Esophagus muscularis mucosa (tissue), 4 donors: ENCODE results near the gene COL7A1. TPM values are rescaled to one million over a fixed set of nuclear protein-coding genes. Genes with fewer than 3 reads are reported as not detected.

Experiments used
- DNase-seq: peaks from one replicate; pipeline ENCODE4 v3.0.0-alpha.2; 2017; ENCODE audit errors: extremely low spot score
- H3K27ac ChIP-seq, 4 donors: fragments of 200-600 bp; sonication (generic); replicated peaks in 1 of 4; 1 replicate in 3 of 4; 2 replicates in 1 of 4; pipeline ENCODE4 v1.5.1; 2016 to 2019; ENCODE audit warnings: mild to moderate bottlenecking in 1 of 4
- H3K27me3 ChIP-seq, 4 donors: fragments of 200-600 bp; sonication (generic); one replicate each; pipeline versions ENCODE4 v1.5.1 to v1.6.0; 2016 to 2019
- H3K36me3 ChIP-seq, 4 donors: fragments of 200-600 bp; sonication (generic); one replicate each; pipeline ENCODE4 v1.5.1; 2016 to 2019
- H3K4me1 ChIP-seq, 4 donors: fragments of 200-600 bp; sonication (generic); one replicate each; pipeline ENCODE4 v1.5.1; 2016 to 2019
- H3K4me3 ChIP-seq, 4 donors: fragments of 200-600 bp; sonication (generic); 1 replicate in 2 of 4; 2 replicates in 2 of 4; pipeline ENCODE4 v1.5.1; 2016 to 2019; ENCODE audit warnings: mild to moderate bottlenecking in 4 of 4, moderate library complexity in 1 of 4
- H3K9me3 ChIP-seq, 4 donors: fragments of 200-600 bp; sonication (generic); 1 replicate in 3 of 4; 2 replicates in 1 of 4; pipeline ENCODE4 v1.5.1; 2016 to 2019
- CTCF ChIP-seq, 3 experiments: fragments of 200-600 bp in 2 of 3; fragments of 450-650 bp in 1 of 3; sonication (generic) in 2 of 3; IDR thresholded peaks; one replicate each; pipeline ENCODE4 v1.5.1; 2017 to 2019; ENCODE audit warnings: antibody characterized with exemption in 3 of 3, mild to moderate bottlenecking in 2 of 3, moderate library complexity in 1 of 3
- EP300 ChIP-seq: sonication (generic); formaldehyde crosslinking; IDR thresholded peaks from one replicate; pipeline ENCODE4 v1.6.1; 2017; ENCODE audit warnings: antibody characterized with exemption
- POLR2A ChIP-seq: fragments of 450-650 bp; IDR thresholded peaks from one replicate; pipeline ENCODE4 v1.6.1; 2017; ENCODE audit warnings: antibody characterized with exemption, moderate library complexity, mild to moderate bottlenecking, low read depth
- POLR2AphosphoS5 ChIP-seq, 2 donors: sonication (generic); formaldehyde crosslinking; IDR thresholded peaks; one replicate each; pipeline ENCODE4 v1.6.1; 2017; ENCODE audit warnings: antibody characterized with exemption in 2 of 2
- WGBS: methylation state at CpG from one replicate; pipeline ENCODE4 v1.1.5; 2018; 5-methylcytosine and 5-hydroxymethylcytosine counted together
- intact Hi-C: fragments of 100-400 bp; cut with DNase I; formaldehyde crosslinking; loops from one replicate; pipeline ENCODE4 v1.15.1; 2023
- total RNA-seq, 4 donors: library from RNA; depleted of rRNA; stranded (reverse); fragments of >200 nt; gene quantifications; one replicate each; pipeline versions ENCODE4 v1.1.0 to v1.2.1, GENCODE V29; 2016

Gene COL7A1
- total RNA-seq, 4 donors from 2014 or later: 1.2 to 2.9 (median 2.1) TPM

GRCh38 chr3:48521635-48522034 lies 73.5 kb downstream of the COL7A1 start:
- WGBS: 96% methylated on average over 5 of the region's 6 CpGs
- Histone ChIP-seq H3K27ac (no peak overlapping the region), H3K4me3 (no peak overlapping the region), H3K27me3 (no peaks in the 10 kb centered on the region), H3K9me3 (no peaks in the 10 kb centered on the region), H3K36me3 (peaks cover 0 to 36% (median 8%) of the 10 kb centered on the region in 4 donors), H3K4me1 (no peaks in the 10 kb centered on the region)
- intact Hi-C loops: no loop called here
- no peak for DNase-seq
- TF ChIP-seq CTCF (IDR thresholded peaks at IDR 0.05) (no peak), POLR2AphosphoS5 (IDR thresholded peaks at IDR 0.05) (no peak), POLR2A (no peak), EP300 (no peak)

DNA sequence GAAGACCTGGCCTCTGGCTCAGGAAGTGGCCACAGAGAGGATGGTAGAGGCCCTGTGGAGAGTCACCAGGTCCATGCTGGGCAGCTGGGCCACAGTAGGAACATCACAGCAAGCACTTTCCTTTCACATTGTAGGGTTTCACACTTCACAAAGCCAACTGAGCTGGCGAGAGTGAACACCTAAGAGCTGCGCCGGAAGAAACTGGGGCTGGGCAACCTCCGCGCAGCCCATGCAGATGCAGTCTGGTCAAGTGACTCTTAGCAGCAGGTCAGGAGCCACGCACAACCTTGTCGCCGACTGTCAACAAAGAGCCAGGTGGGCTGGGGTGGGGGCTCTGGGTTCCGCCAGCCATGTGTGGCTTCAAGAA lies 75.9 kb downstream of the COL7A1 start:
- Histone ChIP-seq H3K4me1 (no peaks in the 10 kb centered on the region), H3K4me3 (no peak overlapping the region), H3K36me3 (peaks cover 0 to 28% (median 5%) of the 10 kb centered on the region in 4 donors), H3K27me3 (no peaks in the 10 kb centered on the region), H3K9me3 (no peaks in the 10 kb centered on the region), H3K27ac (no peak overlapping the region)
- intact Hi-C loops: no loop called here
- 100% methylated on average over 3 of the region's 9 CpGs for WGBS
- TF ChIP-seq POLR2A: no peak
- TF ChIP-seq CTCF (IDR thresholded peaks at IDR 0.05): no peak
- TF ChIP-seq EP300: no peak
- TF ChIP-seq POLR2AphosphoS5 (IDR thresholded peaks at IDR 0.05): no peak
- no peak for DNase-seq

DNA sequence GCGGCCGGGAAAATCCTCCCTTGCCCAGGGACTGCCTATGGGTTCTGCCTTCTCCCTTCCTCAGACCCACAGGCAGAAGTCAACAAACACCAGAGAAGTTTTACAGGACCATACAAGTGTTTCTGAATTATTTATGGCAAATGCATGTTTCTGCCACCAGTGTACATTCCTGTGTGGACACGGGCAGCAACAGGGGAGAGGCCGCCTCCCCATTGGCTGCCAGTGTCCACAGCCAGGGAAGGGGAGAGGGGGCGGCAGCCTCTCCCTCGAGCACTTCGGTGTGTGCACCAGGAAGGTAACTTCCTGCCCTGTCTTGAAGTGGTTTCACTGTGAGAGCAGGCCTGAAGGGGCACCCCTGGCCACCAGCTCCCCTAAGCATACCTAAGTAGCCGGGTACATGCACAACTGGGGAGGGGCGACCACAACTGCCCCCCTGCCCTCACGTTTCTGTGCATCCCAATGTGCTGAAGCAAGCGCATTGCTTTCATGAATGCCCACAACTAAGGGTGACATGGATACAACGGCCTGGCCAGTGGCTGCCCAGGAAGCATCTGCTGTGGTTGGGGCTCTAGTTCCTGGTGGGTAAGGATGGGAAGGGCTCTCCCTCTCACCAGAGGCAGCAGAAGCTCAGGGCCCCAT lies 76.4 kb downstream of the COL7A1 start:
- Histone ChIP-seq H3K27ac (no peak overlapping the region), H3K4me1 (no peaks in the 10 kb centered on the region), H3K9me3 (no peaks in the 10 kb centered on the region), H3K4me3 (no peak overlapping the region), H3K36me3 (peaks cover 0 to 25% (median 5%) of the 10 kb centered on the region in 4 donors), H3K27me3 (no peaks in the 10 kb centered on the region)
- no peak for DNase-seq
- no peak for TF ChIP-seq EP300
- no peak for TF ChIP-seq POLR2A
- TF ChIP-seq CTCF (IDR thresholded peaks at IDR 0.05): no peak
- TF ChIP-seq POLR2AphosphoS5 (IDR thresholded peaks at IDR 0.05): no peak
- WGBS: 62% methylated on average over 10 of the region's 12 CpGs
- intact Hi-C loops: no loop called here

- DNase-seq: no peak
- intact Hi-C loops: no loop called here
- TF ChIP-seq EP300: no peak
- no peak for TF ChIP-seq CTCF (IDR thresholded peaks at IDR 0.05)
- no peak for TF ChIP-seq POLR2A
- no peak for TF ChIP-seq POLR2AphosphoS5 (IDR thresholded peaks at IDR 0.05)
- Histone ChIP-seq H3K27me3 (no peaks in the 10 kb centered on the region), H3K27ac (no peak overlapping the region), H3K4me3 (no peak overlapping the region), H3K36me3 (peaks cover 0 to 18% (median 5%) of the 10 kb centered on the region in 4 donors), H3K4me1 (no peaks in the 10 kb centered on the region), H3K9me3 (no peaks in the 10 kb centered on the region)
- WGBS: 88% methylated on average over 3 of the region's 6 CpGs
These were observed 77.1 kb downstream of the COL7A1 start for GRCh38 chr3:48518069-48518468.

DNA sequence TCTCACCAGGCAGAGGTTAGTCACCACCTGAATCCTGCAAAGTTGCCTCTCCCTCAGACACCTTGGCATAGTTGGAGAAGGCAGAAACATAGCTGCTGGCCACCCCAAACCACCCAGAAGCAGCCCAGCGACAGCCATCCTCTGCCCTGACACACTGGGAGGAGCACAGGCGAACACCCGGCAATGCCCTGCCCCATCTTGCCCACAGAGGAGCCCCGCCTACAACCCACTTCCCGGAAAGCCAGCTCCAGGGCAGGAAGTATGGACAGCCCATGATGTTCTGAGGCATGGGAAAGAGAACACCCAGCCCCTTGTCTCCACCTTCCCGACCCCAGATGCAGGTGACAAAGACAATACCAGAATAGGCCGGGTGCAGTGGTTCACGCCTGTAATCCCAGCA lies 78.6 kb downstream of the COL7A1 start:
- DNase-seq: no peak
- H3K27ac ChIP-seq: no peak overlapping the region
- H3K4me3 ChIP-seq: no peak overlapping the region
- intact Hi-C loops: no loop called here
- no peak for TF ChIP-seq EP300
- no peak for TF ChIP-seq CTCF (IDR thresholded peaks at IDR 0.05)
- no peak for TF ChIP-seq POLR2A
- TF ChIP-seq POLR2AphosphoS5 (IDR thresholded peaks at IDR 0.05): no peak
- no peaks in the 10 kb centered on the region for H3K4me1 ChIP-seq
- H3K9me3 ChIP-seq: no peaks in the 10 kb centered on the region
- no peaks in the 10 kb centered on the region for H3K27me3 ChIP-seq
- no CpG with 5 or more reads among the region's 8 CpGs for WGBS
- peaks cover 0 to 15% (median 5%) of the 10 kb centered on the region in 4 donors for H3K36me3 ChIP-seq
